Measurements from ENCODE around the gene MMP24OS. TPM values are rescaled to one million over a fixed set of nuclear protein-coding genes. Genes with fewer than 3 reads are reported as not detected.

The MMP24OS gene
- total RNA-seq, 1 donor from 2014 or later = 26.2 TPM

DNA sequence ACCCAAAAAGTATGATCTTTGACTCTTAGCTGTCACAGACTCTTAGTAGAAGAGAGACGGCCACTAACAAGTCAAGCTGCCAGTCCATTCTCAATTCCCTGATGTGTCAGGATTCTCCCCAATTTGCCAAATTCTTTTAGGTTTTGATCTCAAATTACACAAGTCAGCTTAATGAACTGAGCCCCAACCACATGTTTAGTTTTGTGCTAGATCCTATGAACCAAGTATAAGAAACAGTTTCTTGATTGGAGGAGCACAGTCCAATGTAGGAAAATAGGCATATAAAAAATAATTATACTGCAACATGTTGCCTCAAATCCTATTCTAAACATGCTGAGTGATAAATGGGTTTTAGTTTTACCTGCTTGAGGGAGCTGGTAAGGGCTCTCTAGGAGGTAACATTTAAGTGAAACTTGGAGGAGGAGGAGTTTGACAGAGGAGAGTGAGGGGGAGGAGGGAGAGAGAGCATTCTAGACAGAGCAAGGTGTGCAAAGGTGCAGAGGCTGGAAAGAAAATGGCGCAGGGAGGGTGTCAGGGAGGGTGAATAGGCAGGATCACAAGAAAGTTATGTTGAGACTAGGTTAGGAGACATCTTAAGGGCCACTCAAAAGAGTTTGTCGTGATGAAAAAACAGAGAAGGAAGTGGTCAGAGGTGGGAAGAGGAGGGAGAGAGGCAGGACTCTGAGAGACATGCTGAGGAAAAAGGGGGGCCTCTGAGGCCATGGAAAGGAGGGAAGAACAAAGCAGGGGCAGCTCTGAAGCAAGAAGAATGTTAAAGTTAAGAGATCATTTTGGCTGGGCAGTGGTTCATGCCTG is 37.1 kb upstream of the MMP24OS start:
- intact Hi-C loops (cut with micrococcal nuclease) = no loop called here
- DNase-seq = no peak
- Mint-ChIP-seq H3K4me1 (peaks cover 56% of the 10 kb centered on the region), H3K9me3 (no peaks in the 10 kb centered on the region), H3K27me3 (no peaks in the 10 kb centered on the region), H3K36me3 (ENCODE audit: low read depth) (peaks cover 11% of the 10 kb centered on the region), H3K27ac (peak overlapping the region; percentile 68), H3K4me3 (peak overlapping the region; percentile 5)

DNA sequence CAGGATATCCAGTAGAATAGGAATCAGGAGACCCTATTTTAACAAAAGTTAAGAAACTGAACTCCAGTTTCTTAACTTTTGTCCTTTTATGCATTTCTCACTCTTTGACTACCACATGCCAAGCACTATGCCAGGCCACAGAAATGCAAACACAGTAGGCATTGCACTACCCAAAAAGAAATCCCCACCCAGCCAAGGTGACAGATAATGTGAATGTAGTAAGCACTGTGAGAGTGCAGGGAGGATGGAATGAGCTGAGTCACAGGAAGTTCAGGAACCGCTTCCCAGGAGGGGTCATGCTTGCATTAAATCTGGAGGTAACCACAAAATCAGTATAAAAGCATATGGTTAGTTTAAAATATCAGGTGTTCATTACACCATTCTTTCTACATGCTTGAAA is 34.4 kb upstream of the MMP24OS start:
- no peaks in the 10 kb centered on the region for H3K27me3 Mint-ChIP-seq
- peaks cover 45% of the 10 kb centered on the region for H3K4me1 Mint-ChIP-seq
- DNase-seq = no peak
- H3K27ac Mint-ChIP-seq = peak overlapping the region; percentile 73
- H3K4me3 Mint-ChIP-seq = peak overlapping the region; percentile 25
- intact Hi-C loops (cut with micrococcal nuclease) = loop anchor here (1.0 kb wide), 1 partner anchor 8 kb away; no protein-coding TSS in a partner anchor
- no peaks in the 10 kb centered on the region for H3K9me3 Mint-ChIP-seq
- peaks cover 13% of the 10 kb centered on the region for H3K36me3 Mint-ChIP-seq (ENCODE audit: low read depth)

DNA sequence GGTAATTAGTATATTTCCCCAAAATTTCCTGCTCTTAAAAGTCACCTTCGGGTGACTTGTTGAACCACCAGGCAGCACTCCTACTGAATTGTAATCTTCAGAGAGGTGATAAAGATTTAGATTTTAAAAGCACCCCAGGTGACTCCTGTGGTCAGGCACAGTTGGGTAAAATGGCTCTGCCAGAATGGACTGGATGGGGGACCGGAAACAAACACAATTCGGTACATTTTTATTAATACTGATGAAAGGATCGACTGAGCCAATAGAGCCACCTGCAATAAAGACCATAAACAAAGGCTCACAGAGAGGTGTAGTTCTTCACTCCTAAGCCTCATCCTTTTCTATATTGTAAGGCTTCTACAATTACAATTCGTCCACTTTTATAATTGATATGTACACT is 33.9 kb upstream of the MMP24OS start:
- H3K27me3 Mint-ChIP-seq = no peaks in the 10 kb centered on the region
- peaks cover 13% of the 10 kb centered on the region for H3K36me3 Mint-ChIP-seq (ENCODE audit: low read depth)
- peaks cover 49% of the 10 kb centered on the region for H3K4me1 Mint-ChIP-seq
- peak overlapping the region; percentile 73 for H3K27ac Mint-ChIP-seq
- no peaks in the 10 kb centered on the region for H3K9me3 Mint-ChIP-seq
- intact Hi-C loops (cut with micrococcal nuclease) = loop anchor here (1.0 kb wide), 1 partner anchor 8 kb away; no protein-coding TSS in a partner anchor
- H3K4me3 Mint-ChIP-seq = peak overlapping the region; percentile 25
- no peak for DNase-seq

DNA sequence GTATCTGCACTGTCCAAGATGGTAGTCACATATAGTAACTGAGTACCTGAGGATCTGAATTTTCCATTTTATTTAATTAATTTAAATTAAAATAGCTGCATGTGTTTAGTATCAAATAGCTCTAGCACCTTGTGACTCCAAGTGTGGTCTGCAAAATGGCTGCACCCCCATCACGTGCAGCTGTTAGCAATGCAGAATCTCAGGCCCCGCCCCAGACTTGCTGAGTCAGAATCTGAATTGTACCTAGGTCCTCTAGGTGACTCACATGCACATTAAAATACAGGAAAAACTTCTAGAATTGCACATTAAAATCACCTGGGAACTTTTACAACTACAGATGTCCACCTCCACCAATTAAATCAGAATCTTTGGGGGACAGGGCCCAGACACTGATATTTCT is 33.5 kb upstream of the MMP24OS start:
- no peak overlapping the region for H3K4me3 Mint-ChIP-seq

DNA sequence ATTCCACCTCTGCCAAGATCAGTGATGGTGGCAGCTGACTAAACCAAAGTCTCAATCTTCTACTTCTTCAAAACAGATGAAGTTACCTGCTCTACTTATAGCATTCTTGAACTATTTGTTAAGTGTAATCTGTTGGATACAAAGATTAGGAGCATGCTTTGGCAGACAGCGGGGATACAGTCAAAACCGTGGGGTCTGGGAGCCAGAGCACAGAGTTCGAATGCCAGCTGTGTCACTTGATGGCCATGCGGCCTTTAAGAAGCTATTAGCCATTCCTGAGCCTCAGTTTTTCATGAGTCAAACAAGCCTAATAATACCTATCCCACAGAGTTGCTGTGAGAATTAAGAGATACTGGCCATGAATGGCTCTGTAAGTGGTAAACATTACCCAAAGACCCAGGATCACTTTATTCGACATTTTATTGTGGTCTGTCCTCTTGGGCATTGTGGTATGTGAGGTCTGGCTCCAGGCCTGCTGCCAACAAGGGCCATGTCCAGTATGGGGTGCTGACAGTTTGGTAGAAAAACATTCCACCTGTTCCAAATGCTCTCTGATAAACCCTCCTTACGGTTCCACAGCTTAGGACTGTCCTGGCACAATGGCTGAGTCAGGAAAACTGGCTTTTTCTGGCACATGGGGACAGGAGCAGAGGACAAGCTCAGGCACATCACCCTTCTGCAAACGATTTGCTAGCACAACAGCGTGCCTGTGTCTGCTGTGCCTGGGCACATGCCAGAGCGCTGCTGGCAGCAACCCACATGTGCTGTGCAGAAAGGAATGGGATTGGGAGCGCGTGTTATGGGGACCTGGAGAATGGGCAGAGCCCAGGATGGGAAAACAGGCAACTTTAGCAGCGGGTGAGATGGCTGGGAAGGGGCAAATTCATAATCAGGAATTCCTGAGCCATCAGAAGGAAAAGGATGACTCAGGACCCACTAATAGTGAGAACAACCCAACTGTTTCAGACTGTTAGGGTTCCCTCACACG is 30.0 kb upstream of the MMP24OS start:
- H3K36me3 Mint-ChIP-seq (ENCODE audit: low read depth) = peaks cover 13% of the 10 kb centered on the region

More for the DNA sequence above, 33.5 kb upstream of the MMP24OS start:
- intact Hi-C loops (cut with micrococcal nuclease) = no loop called here
- Mint-ChIP-seq H3K36me3 (ENCODE audit: low read depth) (peaks cover 13% of the 10 kb centered on the region), H3K9me3 (no peaks in the 10 kb centered on the region), H3K4me1 (peaks cover 54% of the 10 kb centered on the region), H3K27ac (peak overlapping the region; percentile 73), H3K27me3 (no peaks in the 10 kb centered on the region)
- DNase-seq = peak; percentile 79

DNA sequence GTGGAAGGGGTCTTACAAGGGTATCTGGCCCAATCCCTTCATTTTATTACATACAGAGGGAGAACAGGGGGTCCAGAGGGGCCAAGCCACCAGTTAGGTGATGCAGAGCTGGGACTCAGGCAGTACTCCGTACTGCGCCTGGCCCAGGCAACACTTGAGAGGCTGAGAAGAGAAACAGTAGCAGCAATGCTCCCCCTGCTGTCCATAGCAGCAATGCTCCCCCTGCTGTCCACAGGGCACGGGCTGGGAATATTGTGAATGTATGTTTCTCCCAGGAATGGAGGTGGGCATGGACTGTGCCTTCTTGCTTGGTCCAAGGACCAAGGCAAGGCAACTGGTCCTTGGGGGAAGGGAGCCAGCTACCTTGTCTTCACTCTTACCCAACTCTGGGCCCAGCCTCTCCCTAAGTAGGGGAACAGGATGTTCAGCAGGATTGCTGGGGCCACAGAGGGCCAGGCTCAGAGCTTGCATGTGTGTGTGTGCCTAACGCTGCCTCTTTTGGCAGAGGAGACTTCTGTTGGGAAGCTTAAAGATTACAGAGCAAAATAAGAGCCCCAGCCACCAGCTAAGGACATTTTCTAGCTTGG is 29.1 kb upstream of the MMP24OS start:
- DNase-seq = peak; percentile 80
- Mint-ChIP-seq H3K27me3 (no peaks in the 10 kb centered on the region), H3K27ac (peak overlapping the region; percentile 92), H3K36me3 (ENCODE audit: low read depth) (peaks cover 6% of the 10 kb centered on the region), H3K9me3 (no peaks in the 10 kb centered on the region), H3K4me3 (no peak overlapping the region), H3K4me1 (peaks cover 52% of the 10 kb centered on the region)
- intact Hi-C loops (cut with micrococcal nuclease) = loop anchor here (10.0 kb wide), 1 partner anchor 308 kb away; the partner anchor contains the start of gene SPAG4

More for the DNA sequence above, 30.0 kb upstream of the MMP24OS start:
- no peak for DNase-seq
- Mint-ChIP-seq H3K9me3 (no peaks in the 10 kb centered on the region), H3K4me1 (peaks cover 60% of the 10 kb centered on the region), H3K27ac (peak overlapping the region; percentile 16), H3K4me3 (no peak overlapping the region), H3K27me3 (no peaks in the 10 kb centered on the region)
- intact Hi-C loops (cut with micrococcal nuclease) = loop anchor here (10.0 kb wide), 1 partner anchor 307 kb away; the partner anchor contains the start of gene SPAG4

DNA sequence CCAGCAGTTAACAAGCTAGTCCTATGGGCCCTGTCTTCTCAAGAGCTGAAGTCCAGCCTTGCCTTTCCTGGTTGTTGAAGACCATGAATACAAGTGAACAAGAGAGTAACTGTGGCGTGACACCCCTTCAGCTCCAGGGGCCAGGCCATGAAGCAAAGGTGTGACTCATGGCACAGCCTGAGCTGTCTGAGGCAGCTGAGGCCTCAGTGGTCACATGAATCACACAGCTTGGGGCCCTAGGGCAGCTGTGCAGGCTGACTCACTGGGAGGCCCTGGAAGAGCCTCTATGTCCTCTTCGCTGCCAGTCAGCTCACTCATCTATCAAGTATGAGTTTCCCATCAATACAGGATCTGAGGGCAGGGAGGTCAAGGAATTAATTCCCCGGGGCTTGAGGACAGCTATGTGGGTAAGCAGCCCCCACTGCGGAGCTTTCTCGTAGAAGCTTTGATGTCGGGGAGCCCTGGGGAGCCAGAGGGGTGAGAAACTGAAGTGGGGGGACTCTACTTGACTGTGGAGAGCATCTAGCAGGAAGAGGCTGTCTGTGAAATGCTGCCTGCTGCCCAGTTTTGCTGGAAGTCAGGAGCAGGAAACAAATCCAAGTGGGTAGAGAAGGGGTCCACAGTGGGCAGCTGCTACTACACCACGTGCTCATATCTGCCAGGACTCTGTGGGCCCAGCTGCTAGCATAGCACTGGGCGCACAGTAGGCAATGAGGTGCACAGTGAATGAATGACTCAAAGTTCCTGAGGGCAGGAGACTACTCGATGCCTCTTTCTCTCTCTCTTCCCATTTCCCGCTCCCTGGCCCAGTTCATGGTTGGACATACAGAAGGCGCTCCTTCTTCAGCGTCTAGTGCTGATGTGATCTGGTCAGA is 28.0 kb upstream of the MMP24OS start:
- Mint-ChIP-seq H3K4me3 (peak overlapping the region; percentile 71), H3K36me3 (ENCODE audit: low read depth) (peaks cover 6% of the 10 kb centered on the region), H3K9me3 (no peaks in the 10 kb centered on the region), H3K4me1 (peaks cover 43% of the 10 kb centered on the region), H3K27me3 (no peaks in the 10 kb centered on the region), H3K27ac (peak overlapping the region; percentile 92)
- DNase-seq = peak; percentile 86
- intact Hi-C loops (cut with micrococcal nuclease) = loop anchor here (1.0 to 10.0 kb wide), 3 partner anchors 21 to 309 kb away; partner anchors contain the start of genes EIF6 and SPAG4

DNA sequence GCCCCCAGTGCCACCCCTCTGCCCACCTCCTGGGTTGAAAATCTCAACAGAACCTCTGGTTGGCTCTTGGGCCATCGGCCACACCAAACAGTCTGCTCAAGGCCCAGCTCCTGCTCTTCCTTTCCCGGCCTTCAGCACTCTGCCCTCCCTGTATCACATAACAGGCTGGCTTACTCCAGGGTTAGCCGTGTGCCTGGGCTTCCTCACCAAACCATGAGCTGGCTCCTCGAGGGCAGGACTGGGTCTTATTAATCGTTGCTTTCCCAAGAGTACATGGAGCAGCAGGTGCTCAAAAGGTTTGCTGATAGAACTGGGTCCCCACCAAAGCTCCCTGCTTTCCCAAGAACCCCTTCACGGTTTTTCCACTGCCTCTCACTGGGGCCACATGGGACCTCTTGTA is 27.0 kb upstream of the MMP24OS start:
- Mint-ChIP-seq H3K36me3 (ENCODE audit: low read depth) (peaks cover 4% of the 10 kb centered on the region), H3K9me3 (no peaks in the 10 kb centered on the region), H3K4me1 (peaks cover 41% of the 10 kb centered on the region), H3K4me3 (no peak overlapping the region), H3K27me3 (no peaks in the 10 kb centered on the region), H3K27ac (peak overlapping the region; percentile 92)
- DNase-seq = no peak
- intact Hi-C loops (cut with micrococcal nuclease) = loop anchor here (1.0 to 10.0 kb wide), 6 partner anchors 7 to 310 kb away; partner anchors contain the start of genes EIF6 and SPAG4

DNA sequence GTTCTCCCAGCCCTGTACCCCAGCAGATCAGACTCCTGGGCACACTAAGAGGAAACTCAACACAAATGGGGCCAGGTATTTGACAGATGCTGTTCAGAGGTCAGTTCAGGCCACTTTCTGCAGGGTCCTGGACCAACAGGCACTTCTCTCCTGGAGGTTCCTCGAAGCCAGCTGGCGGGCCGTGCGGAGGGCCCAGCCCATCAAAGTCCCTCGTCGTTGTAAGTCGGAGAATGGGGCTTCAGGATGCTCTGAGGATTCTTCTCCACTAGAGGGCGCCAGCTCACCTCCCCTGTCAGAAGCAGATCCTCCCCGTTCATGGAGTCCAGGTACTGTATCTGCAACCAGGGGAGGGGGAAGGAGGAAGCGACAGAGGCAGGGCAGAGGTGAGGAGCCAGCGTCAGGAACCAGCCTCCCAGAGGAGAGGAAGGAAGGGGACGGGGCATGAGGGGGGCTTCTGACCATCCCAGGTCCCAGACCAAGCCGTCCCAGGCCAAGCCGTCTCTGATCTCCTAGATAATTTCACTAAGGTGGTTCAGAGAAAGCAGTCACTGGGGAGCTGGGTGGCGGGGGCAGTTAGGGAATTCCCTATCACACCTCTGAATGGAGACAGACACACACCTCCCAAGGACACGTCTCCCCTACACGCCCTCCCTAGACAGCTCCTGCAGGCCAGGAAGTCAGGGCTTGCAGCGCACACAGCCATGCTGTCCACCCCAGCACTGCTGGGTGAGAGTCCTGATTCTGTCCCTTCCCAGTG is 26.0 kb upstream of the MMP24OS start:
- peak; percentile 95 for DNase-seq
- H3K27ac Mint-ChIP-seq = peak overlapping the region; percentile 78
- H3K4me3 Mint-ChIP-seq = no peak overlapping the region
- peaks cover 41% of the 10 kb centered on the region for H3K4me1 Mint-ChIP-seq
- H3K36me3 Mint-ChIP-seq (ENCODE audit: low read depth) = peaks cover 3% of the 10 kb centered on the region
- no peaks in the 10 kb centered on the region for H3K9me3 Mint-ChIP-seq
- H3K27me3 Mint-ChIP-seq = no peaks in the 10 kb centered on the region
- intact Hi-C loops (cut with micrococcal nuclease) = loop anchor here (1.0 to 10.0 kb wide), 5 partner anchors 8 to 311 kb away; partner anchors contain the start of genes EIF6 and SPAG4

DNA sequence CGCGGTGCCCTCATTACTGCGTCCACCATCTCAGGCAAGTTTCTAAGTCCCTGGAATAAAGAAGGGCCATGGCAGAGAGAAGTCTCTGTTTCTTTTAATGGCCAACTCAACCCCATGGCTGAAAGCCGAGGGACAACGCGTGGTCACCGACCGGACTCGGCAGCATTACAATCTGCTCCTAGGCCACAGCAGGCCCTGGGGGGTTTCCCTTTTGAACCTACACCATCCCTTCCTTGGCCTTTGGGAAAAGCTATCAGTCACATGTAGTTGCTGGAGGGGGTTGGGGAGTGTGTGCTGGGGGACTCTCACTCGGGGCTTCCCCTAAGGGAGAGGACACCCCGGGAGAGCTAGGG is 25.4 kb upstream of the MMP24OS start:
- Mint-ChIP-seq H3K27me3 (no peaks in the 10 kb centered on the region), H3K9me3 (no peaks in the 10 kb centered on the region), H3K27ac (no peak overlapping the region), H3K36me3 (ENCODE audit: low read depth) (peaks cover 3% of the 10 kb centered on the region), H3K4me1 (peaks cover 41% of the 10 kb centered on the region), H3K4me3 (no peak overlapping the region)
- DNase-seq = no peak
- intact Hi-C loops (cut with micrococcal nuclease) = loop anchor here (10.0 kb wide), 1 partner anchor 311 kb away; the partner anchor contains the start of gene SPAG4

DNA sequence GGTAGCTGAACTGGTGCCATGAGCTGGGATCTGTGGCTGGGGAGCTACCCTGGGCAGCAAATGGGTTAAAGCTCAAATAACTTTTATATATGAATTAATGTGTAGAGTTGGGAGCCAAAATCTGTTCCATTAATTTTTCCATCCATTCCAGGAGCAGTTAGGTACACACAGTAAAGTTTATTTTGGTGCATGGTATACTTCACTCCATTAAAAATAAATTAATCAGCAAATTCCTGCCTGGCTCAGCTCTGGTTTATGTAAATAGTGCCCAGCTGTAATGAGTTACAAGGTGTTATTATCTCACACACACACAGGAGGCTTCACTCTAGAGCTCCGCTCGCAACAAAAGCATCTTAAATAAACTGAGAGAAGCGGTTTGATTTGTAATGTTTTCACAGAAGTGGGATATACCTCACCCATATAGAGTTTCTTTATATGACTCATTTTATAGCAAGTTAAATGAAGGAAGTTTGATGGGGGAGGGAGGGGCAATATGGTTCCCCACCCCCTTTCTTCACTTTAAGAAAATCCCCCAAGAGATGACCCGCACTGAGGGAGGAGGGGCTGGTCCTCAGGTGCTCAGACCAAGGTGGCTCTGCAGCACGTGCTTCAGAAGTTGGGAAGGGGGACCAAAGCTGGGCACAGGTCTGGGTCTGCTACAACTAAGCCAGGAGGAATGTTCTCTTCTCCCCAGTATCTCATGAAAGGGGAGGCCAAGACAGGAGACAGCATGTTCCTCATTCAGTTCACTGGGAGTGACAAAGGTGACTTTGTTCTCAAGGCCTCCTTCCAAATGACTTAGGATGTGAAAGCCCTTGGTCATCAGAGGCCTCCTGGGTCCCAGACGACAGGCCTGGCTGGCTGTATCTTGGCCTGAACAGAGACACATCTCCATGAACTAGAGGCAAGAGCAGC is 24.8 kb upstream of the MMP24OS start:
- Mint-ChIP-seq H3K9me3 (no peaks in the 10 kb centered on the region), H3K27ac (no peak overlapping the region), H3K4me1 (peaks cover 38% of the 10 kb centered on the region), H3K27me3 (no peaks in the 10 kb centered on the region), H3K4me3 (no peak overlapping the region), H3K36me3 (ENCODE audit: low read depth) (peaks cover 3% of the 10 kb centered on the region)
- intact Hi-C loops (cut with micrococcal nuclease) = loop anchor here (10.0 kb wide), 1 partner anchor 312 kb away; the partner anchor contains the start of gene SPAG4
- DNase-seq = no peak

All from activated CD4-positive, alpha-beta T cell treated with anti-CD3 and anti-CD28 coated beads, Interleukin-2, amount 10 ng/mL, durations not matched to agents 24 days and 14 days (primary cell).